NAMALWA (cell line): ENCODE data around the gene OSM.

Experiments
- DNase-seq: peaks from one replicate; pipeline ENCODE4 v3.0.0-alpha.2; 2015; ENCODE audit warnings: low spot score

Gene OSM

DNA sequence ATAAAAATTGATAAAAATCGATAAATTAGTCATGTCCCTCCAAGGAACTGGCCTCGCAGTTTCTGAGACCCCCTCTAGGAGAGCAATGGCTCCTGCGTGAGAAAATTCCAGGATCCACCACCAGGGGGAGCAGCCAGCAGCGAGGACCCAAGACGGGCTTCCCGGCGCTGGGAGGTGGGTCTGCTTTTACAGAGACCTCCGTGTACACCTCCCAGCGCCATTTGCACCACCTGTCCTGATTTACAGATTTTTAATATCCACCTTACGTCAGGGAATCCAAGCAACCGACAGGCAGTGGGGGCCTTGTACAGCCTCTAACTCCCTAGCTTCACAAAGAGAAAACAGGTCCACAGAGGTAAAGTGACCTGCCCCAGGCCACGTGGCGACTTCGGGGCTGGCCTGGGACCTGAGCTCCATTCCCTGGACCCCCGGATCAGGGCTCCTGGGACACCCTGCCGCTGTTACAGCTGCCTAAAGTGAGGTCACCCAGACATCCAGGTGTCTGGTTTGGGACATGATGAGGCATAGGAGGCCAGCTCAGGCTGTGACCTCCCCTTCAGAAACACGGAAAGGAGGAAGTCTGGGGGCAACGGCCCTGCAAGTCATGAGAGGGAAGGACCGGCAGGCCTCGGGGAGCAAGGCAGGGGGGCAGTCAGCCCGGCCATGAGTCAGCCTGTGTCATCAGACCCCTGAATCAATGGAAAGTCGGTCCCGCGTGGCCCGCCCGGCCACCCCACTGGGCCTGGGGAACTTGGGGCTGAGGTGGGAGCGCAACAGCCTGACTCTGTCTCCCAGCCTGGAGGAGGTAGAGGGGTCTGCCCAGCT is 3.5 kb downstream of the OSM start:
- DNase-seq, result peak; percentile 83

- no peak for DNase-seq
Observed at GRCh38 chr22:30262112-30262511, 4.5 kb downstream of the OSM start.

- DNase-seq, result no peak
Observed at GRCh38 chr22:30261134-30261533, 5.5 kb downstream of the OSM start.

DNA sequence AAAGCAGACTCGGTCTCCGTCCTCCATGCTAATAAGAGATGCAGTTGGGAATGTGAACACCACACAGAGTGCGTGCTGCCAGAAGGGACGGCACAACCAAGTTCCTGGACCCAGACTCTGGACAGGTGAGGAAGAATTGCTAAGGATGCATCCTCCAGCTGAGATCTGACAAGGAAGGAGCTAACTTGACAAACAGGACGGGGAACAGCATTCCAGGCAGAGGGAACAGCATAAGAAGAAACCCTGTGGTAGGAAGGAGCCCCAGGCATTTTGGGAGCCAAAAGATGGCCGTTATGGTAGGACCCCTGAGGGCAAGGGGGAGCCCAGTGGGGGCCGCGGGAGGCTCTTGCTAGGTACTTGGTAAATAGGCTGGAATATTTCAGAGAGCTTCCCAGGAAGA is 6.0 kb downstream of the OSM start:
- DNase-seq, result no peak

GRCh38 chr22:30260276-30260675 is 6.4 kb downstream of the OSM start:
- DNase-seq, result no peak

- no peak for DNase-seq
Observed at GRCh38 chr22:30254314-30254713, 12.3 kb downstream of the OSM start.

DNA sequence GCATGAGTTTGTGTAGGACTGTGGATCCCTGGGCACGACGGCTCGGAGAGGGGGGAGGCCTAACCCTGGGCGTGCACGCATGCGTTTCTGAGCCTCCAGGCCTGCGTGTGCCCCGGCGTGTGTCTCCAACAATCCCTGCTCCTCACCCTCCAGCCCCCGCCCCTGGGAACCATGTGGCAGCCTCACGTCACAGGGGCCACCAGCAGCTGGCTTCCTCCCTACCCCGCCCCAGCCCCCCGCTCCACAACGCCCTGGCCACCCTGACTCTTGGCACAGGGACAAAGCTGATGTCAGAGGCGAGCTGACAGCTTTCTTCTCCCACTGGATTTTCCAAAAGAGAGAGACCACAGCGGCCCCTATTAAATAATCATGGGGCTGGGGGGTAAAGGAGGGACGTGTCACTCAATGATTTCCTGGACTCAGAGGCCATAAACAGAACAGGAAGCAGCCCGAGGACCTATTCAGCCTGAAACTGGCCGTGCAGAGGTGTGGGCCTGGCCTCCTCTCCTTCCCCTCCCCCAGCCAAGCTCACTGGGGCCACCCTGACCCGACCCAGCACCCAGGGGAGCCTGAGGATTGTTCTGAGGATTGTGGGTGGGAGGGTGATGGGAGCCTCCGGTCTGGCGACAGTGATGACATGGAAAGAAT is 13.3 kb downstream of the OSM start:
- no peak for DNase-seq

- no peak for DNase-seq
Observed at GRCh38 chr22:30252411-30253204, 14.0 kb downstream of the OSM start.

DNA sequence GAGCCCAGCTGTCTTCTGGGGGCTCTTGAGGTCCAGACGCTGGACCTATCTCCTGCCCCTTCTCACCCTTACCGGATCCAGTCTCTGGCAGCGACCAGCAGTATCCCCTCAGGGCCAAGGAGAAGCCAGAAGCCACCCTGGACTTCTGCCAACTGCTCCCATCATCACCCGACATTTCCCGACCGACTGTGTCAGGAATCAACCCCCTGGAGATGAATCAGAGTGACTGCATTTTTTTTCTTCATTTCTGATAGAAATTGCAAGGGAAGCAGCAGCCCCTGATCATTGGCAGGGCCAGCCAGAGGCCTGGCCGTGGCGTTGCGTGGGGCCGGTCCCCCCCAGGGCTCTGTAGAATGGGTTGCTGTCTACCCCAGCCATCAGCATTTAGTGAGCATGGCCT is 14.9 kb downstream of the OSM start:
- no peak for DNase-seq

- no peak for DNase-seq
Observed at GRCh38 chr22:30250661-30251267, 15.9 kb downstream of the OSM start.

DNA sequence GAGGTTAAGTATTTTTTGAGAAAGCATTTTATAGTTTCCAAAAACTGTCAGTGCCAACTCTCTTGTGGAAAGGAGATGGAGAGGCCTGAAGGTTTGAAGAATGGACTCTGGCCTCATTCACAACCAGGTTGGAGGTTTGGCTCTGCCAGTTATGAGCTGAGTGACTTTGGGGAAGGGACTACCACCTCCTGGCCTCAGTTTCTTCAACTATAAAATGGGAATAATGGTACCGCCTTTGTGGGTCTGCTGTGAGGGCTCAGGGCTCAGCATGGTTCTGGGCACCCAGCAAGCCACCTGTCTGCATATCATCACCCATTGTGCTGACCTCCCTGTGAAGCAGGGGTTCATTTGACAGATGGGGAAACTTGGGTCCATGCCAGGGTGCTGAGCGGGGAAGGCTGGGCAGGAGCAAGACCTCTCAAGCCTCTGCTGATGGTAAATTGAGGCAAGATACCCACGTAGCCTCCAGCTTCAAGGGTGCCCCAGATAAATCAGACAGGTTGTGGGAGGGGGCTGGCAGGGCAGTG is 16.5 kb downstream of the OSM start:
- no peak for DNase-seq

DNA sequence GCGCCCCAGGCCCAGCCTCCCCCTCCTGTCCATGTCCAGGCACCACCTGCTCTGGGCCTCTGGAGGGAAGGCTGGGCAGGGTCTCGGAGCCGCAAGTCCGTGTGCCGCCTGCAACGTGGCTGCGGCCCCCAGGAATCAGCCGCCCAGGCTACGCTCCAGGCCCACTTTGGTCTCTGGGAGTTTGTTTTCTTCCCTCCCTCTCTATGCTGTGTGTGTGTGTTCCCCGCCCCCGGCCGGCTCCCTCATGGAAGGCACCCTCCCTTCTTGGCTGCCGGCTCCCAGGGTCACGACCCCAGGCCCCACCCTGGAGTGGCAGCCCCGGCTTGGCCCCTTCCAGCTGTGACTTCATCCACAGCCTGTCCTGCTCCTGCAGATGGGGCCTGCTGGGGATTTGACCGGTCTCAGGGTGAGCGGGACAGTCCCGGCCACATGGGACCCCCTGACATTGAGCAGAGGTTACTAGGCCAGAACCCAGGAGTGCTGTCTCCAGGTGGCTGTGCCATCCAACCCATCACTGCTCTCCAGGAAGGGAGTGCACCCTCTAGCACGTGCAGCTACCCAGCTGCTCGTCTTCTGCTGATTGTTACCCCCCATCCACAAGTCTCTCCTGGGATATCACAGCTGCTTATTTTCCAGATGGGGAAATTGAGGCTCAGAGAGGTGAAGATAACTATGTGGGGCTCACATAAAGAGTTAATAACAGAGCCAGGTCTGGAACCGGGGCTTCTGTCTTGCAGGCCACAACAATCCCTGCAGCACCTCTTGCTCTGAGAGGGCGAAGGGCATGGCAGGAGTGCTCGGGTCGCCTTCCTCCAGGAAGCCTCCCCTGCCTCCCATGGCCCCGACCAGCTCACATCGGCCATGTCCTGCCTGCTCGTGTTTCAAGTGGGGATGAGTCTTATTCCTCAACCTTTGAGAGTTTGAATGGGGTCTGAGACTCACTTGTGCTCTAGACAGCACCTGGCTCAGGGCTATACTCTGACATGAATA is 17.3 kb downstream of the OSM start:
- DNase-seq, result no peak

GRCh38 chr22:30248484-30248883 is 18.2 kb downstream of the OSM start:
- DNase-seq, result no peak

DNA sequence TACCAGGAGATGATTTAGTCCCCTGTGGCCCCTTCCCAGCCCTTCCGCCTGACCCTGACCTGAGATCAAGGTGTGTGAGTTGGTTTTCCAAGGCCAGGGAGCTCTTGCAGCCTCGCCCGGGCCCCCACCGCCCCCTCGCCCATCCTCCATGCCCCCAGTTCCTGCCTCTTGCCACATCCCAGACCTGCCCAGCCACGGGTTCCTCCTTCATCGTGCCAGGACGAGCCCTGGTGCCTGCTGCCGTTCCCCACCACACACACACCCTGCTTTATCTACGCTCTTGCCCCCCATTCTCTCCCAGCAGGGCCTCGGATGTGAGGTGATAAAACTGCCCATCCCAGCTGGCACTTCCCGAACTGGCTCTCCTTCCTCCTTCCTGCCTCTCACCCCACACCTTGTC is 18.7 kb downstream of the OSM start:
- no peak for DNase-seq

DNA sequence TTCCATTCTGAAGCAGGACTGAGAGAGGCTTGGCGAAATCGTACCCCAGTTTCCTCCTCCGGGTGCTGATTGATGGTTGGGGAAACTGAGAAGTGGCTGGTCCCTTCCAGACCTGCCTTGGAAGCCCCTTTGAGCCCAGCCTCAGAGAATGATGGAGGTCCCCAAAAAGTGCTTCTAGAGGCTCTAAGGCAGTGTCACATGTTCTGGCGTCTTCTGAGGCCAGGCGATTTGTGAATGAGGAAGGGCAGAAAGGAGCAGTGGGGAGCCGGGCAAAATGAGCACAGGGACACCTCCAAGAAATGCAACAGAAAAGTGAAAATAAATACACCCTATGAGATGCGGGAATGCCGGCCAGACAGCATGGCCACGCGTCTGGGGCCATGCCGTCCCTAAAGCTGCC is 19.1 kb downstream of the OSM start:
- no peak for DNase-seq

GRCh38 chr22:30246814-30247376 is 19.8 kb downstream of the OSM start:
- no peak for DNase-seq

GRCh38 chr22:30245985-30246813 is 20.5 kb downstream of the OSM start, which contains the start of gene LIF:
TSS of gene LIF (minus strand) at chr22:30246759. CDS start at chr22:30246695, 64 bp downstream.
- DNase-seq, result no peak

GRCh38 chr22:30245181-30245984 is 21.3 kb downstream of the OSM start:
- no peak for DNase-seq

DNA sequence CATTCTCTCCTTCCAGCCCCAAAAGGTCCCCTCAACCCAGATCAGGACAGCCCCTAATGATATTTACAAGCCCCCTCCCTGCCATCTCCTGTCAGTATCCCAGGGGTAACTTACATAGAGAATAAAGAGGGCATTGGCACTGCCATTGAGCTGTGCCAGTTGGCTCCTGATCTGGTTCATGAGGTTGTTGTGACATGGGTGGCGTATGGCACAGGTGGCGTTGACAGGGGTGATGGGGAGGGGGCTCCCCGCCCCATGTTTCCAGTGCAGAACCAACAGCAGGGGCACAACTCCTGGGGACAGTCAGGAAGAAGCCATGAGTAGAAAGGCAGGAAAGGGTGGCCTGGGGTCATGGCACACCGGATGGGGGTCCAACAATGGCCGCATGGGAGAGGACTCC is 22.0 kb downstream of the OSM start:
- DNase-seq, result no peak
